GM23338 (cell line): ENCODE data around the gene COL4A2. TPM values are rescaled to one million over a fixed set of nuclear protein-coding genes. Genes with fewer than 3 reads are reported as not detected.

Experiments used
- ATAC-seq: fragments of 200-7000 bp; cut with Tn5 transposase; 3 replicates; pipeline ENCODE4 v1.9.1; 2020
- DNase-seq: peaks from one replicate; pipeline ENCODE4 v3.0.0-alpha.2; 2015; ENCODE audit warnings: low spot score
- H2AFZ ChIP-seq: fragments of 200-600 bp; sonication (generic); 2 replicates; pipeline ENCODE4 v1.8.0; 2016; ENCODE audit warnings: antibody characterized with exemption, mild to moderate bottlenecking, moderate library complexity
- H3F3A ChIP-seq: fragments of 200-600 bp; sonication (generic); replicated peaks from 2 replicates; pipeline ENCODE4 v1.8.0; 2017; ENCODE audit warnings: antibody characterized with exemption, mixed run types, low read depth
- H3K27ac ChIP-seq: fragments of 200-600 bp; sonication (generic); 2 replicates; pipeline ENCODE4 v1.6.1; 2016; ENCODE audit warnings: low read depth
- H3K27me3 ChIP-seq: fragments of 200-600 bp; sonication (generic); 2 replicates; pipeline ENCODE4 v1.8.0; 2016; ENCODE audit warnings: mild to moderate bottlenecking, mixed run types, moderate library complexity; ENCODE audit not compliant: insufficient read depth
- H3K36me3 ChIP-seq: fragments of 200-600 bp; sonication (generic); 2 replicates; pipeline ENCODE4 v1.8.0; 2016; ENCODE audit warnings: mild to moderate bottlenecking; ENCODE audit not compliant: insufficient read depth
- H3K4me1 ChIP-seq: fragments of 200-600 bp; sonication (generic); 2 replicates; pipeline ENCODE4 v1.8.0; 2016; ENCODE audit warnings: mild to moderate bottlenecking, moderate library complexity; ENCODE audit not compliant: insufficient read depth
- H3K4me2 ChIP-seq: fragments of 200-600 bp; sonication (generic); 2 replicates; pipeline ENCODE4 v1.7.1; 2017; ENCODE audit warnings: mixed run types
- H3K4me3 ChIP-seq: fragments of 200-600 bp; sonication (generic); 2 replicates; pipeline ENCODE4 v1.6.1; 2016; ENCODE audit warnings: mixed run types
- H3K79me2 ChIP-seq: fragments of 200-600 bp; sonication (generic); replicated peaks from 2 replicates; pipeline ENCODE4 v1.8.0; 2017; ENCODE audit warnings: mild to moderate bottlenecking; ENCODE audit not compliant: insufficient read depth
- H3K9me2 ChIP-seq: fragments of 200-600 bp; sonication (generic); 2 replicates; pipeline ENCODE4 v1.8.0; 2017; ENCODE audit not compliant: insufficient read depth
- H4K20me1 ChIP-seq: fragments of 200-600 bp; sonication (generic); replicated peaks from 2 replicates; pipeline ENCODE4 v1.8.0; 2017; ENCODE audit warnings: mild to moderate bottlenecking; ENCODE audit not compliant: insufficient read depth
- H3K27ac Mint-ChIP-seq: 2 replicates; pipeline ENCODE4 v1.8.0; 2020; ENCODE audit warnings: inconsistent platforms, mild to moderate bottlenecking, moderate library complexity, mixed read lengths
- H3K27me3 Mint-ChIP-seq: 3 replicates; pipeline ENCODE4 v1.8.0; 2022; ENCODE audit warnings: low read depth, mild to moderate bottlenecking, moderate library complexity, mixed read lengths, inconsistent platforms; ENCODE audit not compliant: insufficient read depth, poor library complexity
- H3K36me3 Mint-ChIP-seq: 3 replicates; pipeline ENCODE4 v1.8.0; 2021; ENCODE audit warnings: low read depth, mild to moderate bottlenecking, inconsistent platforms, moderate library complexity, mixed read lengths
- H3K4me1 Mint-ChIP-seq: 3 replicates; pipeline ENCODE4 v1.8.0; 2020; ENCODE audit warnings: mild to moderate bottlenecking, inconsistent platforms, mixed read lengths
- H3K4me3 Mint-ChIP-seq: 3 replicates; pipeline ENCODE4 v1.8.0; 2021; ENCODE audit warnings: moderate library complexity, mild to moderate bottlenecking, inconsistent platforms, mixed read lengths
- H3K9me3 Mint-ChIP-seq: 3 replicates; pipeline ENCODE4 v1.8.0; 2020; ENCODE audit warnings: moderate library complexity, mild to moderate bottlenecking, inconsistent platforms, mixed read lengths
- CREB1 ChIP-seq: fragments of 250-450 bp; sonication (Bioruptor Pico); IDR thresholded peaks from 2 replicates; pipeline ENCODE4 v1.5.0; 2020; ENCODE audit warnings: low read depth, mild to moderate bottlenecking, moderate library complexity
- CTCF ChIP-seq, 2 experiments: fragments of 200-600 bp in 1 of 2; sonication (generic) in 1 of 2; conservative IDR thresholded peaks; 2 replicates each; pipeline versions ENCODE4 v1.5.1 to v1.6.1; 2016 to 2017; ENCODE audit warnings: antibody characterized with exemption in 2 of 2, low read depth in 2 of 2, mild to moderate bottlenecking in 2 of 2, moderate library complexity in 1 of 2
- ETS1 ChIP-seq: IDR thresholded peaks from 2 replicates; pipeline ENCODE4 v1.6.1; 2016; ENCODE audit warnings: antibody characterized with exemption
- EZH2 ChIP-seq: fragments of 200-600 bp; sonication (generic); IDR thresholded peaks from one replicate; pipeline ENCODE4 v1.8.0; 2017; ENCODE audit warnings: antibody characterized with exemption, mild to moderate bottlenecking, low read depth; ENCODE audit not compliant: unreplicated experiment
- EZH2phosphoT487 ChIP-seq: fragments of 200-600 bp; sonication (generic); IDR thresholded peaks from one replicate; pipeline ENCODE4 v1.8.1; 2018; ENCODE audit warnings: antibody characterized with exemption; ENCODE audit not compliant: unreplicated experiment
- JUNB ChIP-seq: IDR thresholded peaks from one replicate; pipeline ENCODE4 v1.6.1; 2016; ENCODE audit warnings: antibody characterized with exemption; ENCODE audit not compliant: unreplicated experiment
- NANOG ChIP-seq: IDR thresholded peaks from 2 replicates; pipeline ENCODE4 v1.6.1; 2016; ENCODE audit warnings: antibody characterized with exemption, borderline replicate concordance
- POLR2AphosphoS5 ChIP-seq: IDR thresholded peaks from 2 replicates; pipeline ENCODE4 v1.6.1; 2016; ENCODE audit warnings: antibody characterized with exemption, low read depth
- STAT1 ChIP-seq: IDR thresholded peaks from one replicate; pipeline ENCODE4 v1.6.1; 2016; ENCODE audit warnings: antibody characterized with exemption; ENCODE audit not compliant: unreplicated experiment
- ZNF114 ChIP-seq: fragments of 250-450 bp; sonication (Bioruptor Pico); IDR thresholded peaks from 2 replicates; pipeline ENCODE4 v1.5.0; 2020; ENCODE audit warnings: mild to moderate bottlenecking, moderate library complexity
- ZNF331 ChIP-seq: fragments of 250-450 bp; sonication (Bioruptor Pico); IDR thresholded peaks from 2 replicates; pipeline ENCODE4 v1.5.0; 2020; ENCODE audit warnings: low read depth, mild to moderate bottlenecking, moderate library complexity
- ZNF462 ChIP-seq: fragments of 250-450 bp; sonication (Bioruptor Pico); IDR thresholded peaks from 2 replicates; pipeline ENCODE4 v1.5.0; 2020; ENCODE audit warnings: mild to moderate bottlenecking, moderate library complexity
- polyA plus RNA-seq: library from polyadenylated mRNA; unstranded; fragments of >200 nt; fragmentation: Nextera tagmentation; extraction: Ambion mirVana; gene quantifications from 2 replicates; pipeline ENCODE4 v1.2.1, GENCODE V29; 2016
- total RNA-seq: library from RNA; depleted of rRNA; stranded (reverse); fragments of >200 nt; shearing (Covaris generic); gene quantifications from 2 replicates; pipeline ENCODE4 v1.2.3, GENCODE V29; 2014

COL4A2 gene
- total and polyA plus RNA-seq, 2 experiments from 2014 or later, result 37.4 to 131 TPM

GRCh38 chr13:110347535-110348308 is 40.6 kb downstream of the COL4A2 start:
- H3K27me3 ChIP-seq, result no peaks in the 10 kb centered on the region
- Mint-ChIP-seq H3K27ac (no peak overlapping the region), H3K36me3 (no peaks in the 10 kb centered on the region), H3K9me3 (no peaks in the 10 kb centered on the region), H3K4me1 (peaks cover 10% of the 10 kb centered on the region), H3K27me3 (peaks cover 4% of the 10 kb centered on the region), H3K4me3 (no peak overlapping the region)
- H3F3A ChIP-seq, result no peaks in the 10 kb centered on the region
- no peak overlapping the region for H2AFZ ChIP-seq
- no peak for DNase-seq
- H4K20me1 ChIP-seq, result peaks cover 2% of the 10 kb centered on the region
- no peak for ATAC-seq
- no peak overlapping the region for H3K4me2 ChIP-seq
- H3K4me3 ChIP-seq, result no peak overlapping the region
- H3K9me2 ChIP-seq, result no peaks in the 10 kb centered on the region
- TF ChIP-seq ZNF462 (no peak), EZH2 (no peak), CTCF (conservative IDR thresholded peaks at IDR 0.05; ENCODE audit: low read depth in 2 of 2) (no peak), ETS1 (no peak), ZNF114 (no peak), EZH2phosphoT487 (no peak), STAT1 (no peak), JUNB (no peak), NANOG (no peak), CREB1 (CRISPR knock-in tag) (no peak), POLR2AphosphoS5 (no peak), ZNF331 (CRISPR knock-in tag) (no peak)
- H3K79me2 ChIP-seq, result peaks cover 23% of the 10 kb centered on the region
- H3K4me1 ChIP-seq, result no peaks in the 10 kb centered on the region; the same call in 1 of the 2 replicates
- H3K27ac ChIP-seq, result no peak overlapping the region
- no peaks in the 10 kb centered on the region for H3K36me3 ChIP-seq
